DND-41 (cell line): ENCODE results near the gene FOSL1.
"Not testable (repeated sequence)": the region's sequence is repeated elsewhere in the genome, so short reads cannot be mapped to it uniquely, and the experiment has no call there.

ENCODE experiments used
- ATAC-seq: fragments of 200-7000 bp; cut with Tn5 transposase; 3 replicates; pipeline ENCODE4 v1.9.1; 2021; ENCODE audit warnings: low read depth; ENCODE audit not compliant: insufficient read depth
- DNase-seq: peaks from one replicate; pipeline ENCODE4 v3.0.0-alpha.2; 2020
- H2AFZ ChIP-seq: 2 replicates; pipeline ENCODE4 v1.6.0; 2012; ENCODE audit warnings: low read depth, low read length
- H3K27ac ChIP-seq: 2 replicates; pipeline ENCODE4 v1.5.1; 2012; ENCODE audit warnings: low read length, inconsistent platforms
- H3K27me3 ChIP-seq: fragments of 200-600 bp; sonication (generic); 2 replicates; pipeline ENCODE4 v1.6.0; 2012; ENCODE audit warnings: low read length, mild to moderate bottlenecking, inconsistent platforms; ENCODE audit not compliant: insufficient read depth, poor library complexity
- H3K36me3 ChIP-seq: 2 replicates; pipeline ENCODE4 v1.5.1; 2012; ENCODE audit warnings: low read length, inconsistent platforms; ENCODE audit not compliant: insufficient read depth
- H3K4me1 ChIP-seq: 2 replicates; pipeline ENCODE4 v1.5.1; 2012; ENCODE audit warnings: mild to moderate bottlenecking, low read length; ENCODE audit not compliant: insufficient read depth
- H3K4me2 ChIP-seq: 2 replicates; pipeline ENCODE4 v1.6.0; 2012; ENCODE audit warnings: mild to moderate bottlenecking, moderate library complexity, low read length, inconsistent platforms; ENCODE audit not compliant: insufficient read depth
- H3K4me3 ChIP-seq, 2 experiments: fragments of 200-600 bp in 1 of 2; shearing (Covaris generic) in 1 of 2; 2 replicates each; pipeline ENCODE4 v1.5.1; 2012 to 2016; ENCODE audit warnings: inconsistent platforms in 2 of 2, low read length in 2 of 2, mild to moderate bottlenecking in 2 of 2, low read depth in 1 of 2, moderate library complexity in 1 of 2
- H3K79me2 ChIP-seq: 2 replicates; pipeline ENCODE4 v1.6.0; 2012; ENCODE audit warnings: low read length, inconsistent platforms; ENCODE audit not compliant: insufficient read depth
- H3K9ac ChIP-seq: 2 replicates; pipeline ENCODE4 v1.6.0; 2012; ENCODE audit warnings: low read depth, mild to moderate bottlenecking, inconsistent platforms, low read length, moderate library complexity
- H3K9me3 ChIP-seq: 2 replicates; pipeline ENCODE4 v1.5.1; 2012; ENCODE audit warnings: low read length, moderate library complexity, mild to moderate bottlenecking, inconsistent platforms; ENCODE audit not compliant: insufficient read depth, severe bottlenecking
- H4K20me1 ChIP-seq: 2 replicates; pipeline ENCODE4 v1.6.0; 2012; ENCODE audit warnings: low read length; ENCODE audit not compliant: insufficient read depth
- CTCF ChIP-seq: IDR thresholded peaks from 2 replicates; pipeline ENCODE4 v1.5.1; 2012; ENCODE audit warnings: borderline replicate concordance, low read length, moderate library complexity, mild to moderate bottlenecking; ENCODE audit not compliant: poor library complexity, severe bottlenecking; ENCODE audit errors: extremely low read depth
- EZH2 ChIP-seq: IDR thresholded peaks from 3 replicates; pipeline ENCODE4 v1.6.1; 2012; ENCODE audit warnings: borderline replicate concordance, low read depth, mild to moderate bottlenecking, moderate library complexity, low read length, inconsistent platforms; ENCODE audit not compliant: severe bottlenecking

FOSL1 gene

GRCh38 chr11:65849771-65850216 is 50.4 kb downstream of the FOSL1 start:
- H3K4me3 ChIP-seq = no peak overlapping the region
- H2AFZ ChIP-seq = no peak overlapping the region
- no peaks in the 10 kb centered on the region for H3K9me3 ChIP-seq
- no peaks in the 10 kb centered on the region for H3K4me1 ChIP-seq
- TF ChIP-seq EZH2 = no peak
- TF ChIP-seq CTCF = no peak
- H3K27me3 ChIP-seq = no peaks in the 10 kb centered on the region
- no peak overlapping the region for H3K4me2 ChIP-seq
- H4K20me1 ChIP-seq = peaks cover 41% of the 10 kb centered on the region
- no peak for DNase-seq
- H3K79me2 ChIP-seq = peaks cover 9% of the 10 kb centered on the region
- no peak overlapping the region for H3K9ac ChIP-seq
- peaks cover 36% of the 10 kb centered on the region for H3K36me3 ChIP-seq
- H3K27ac ChIP-seq = no peak overlapping the region
- ATAC-seq = no peak

DNA sequence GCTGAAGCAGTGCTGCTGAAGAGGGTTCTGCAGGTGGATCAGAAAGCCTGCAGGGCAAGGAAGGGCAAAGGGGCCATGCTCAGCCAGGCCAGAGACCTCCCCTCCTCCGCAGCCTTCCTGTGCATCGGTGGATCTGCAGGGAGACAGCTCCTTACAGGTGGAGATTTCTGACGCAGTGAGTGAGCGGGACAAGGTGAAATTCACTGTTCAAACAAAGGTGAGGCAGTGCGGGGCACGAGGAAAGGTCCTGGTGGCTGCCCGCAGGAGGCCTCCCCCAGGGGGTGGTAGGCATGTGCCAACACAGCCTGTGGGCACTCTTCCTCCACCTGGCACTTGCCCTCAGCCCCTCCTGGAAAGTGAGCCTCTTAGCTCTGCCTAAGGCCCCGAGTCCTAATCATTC is 50.8 kb downstream of the FOSL1 start:
- Histone ChIP-seq H3K9ac (no peak overlapping the region), H3K9me3 (no peaks in the 10 kb centered on the region), H3K4me2 (no peak overlapping the region), H3K4me1 (no peaks in the 10 kb centered on the region), H3K36me3 (peaks cover 31% of the 10 kb centered on the region), H3K79me2 (peaks cover 5% of the 10 kb centered on the region), H2AFZ (no peak overlapping the region), H3K4me3 (no peak overlapping the region), H4K20me1 (peaks cover 37% of the 10 kb centered on the region), H3K27me3 (no peaks in the 10 kb centered on the region), H3K27ac (no peak overlapping the region)
- ATAC-seq (no peak), DNase-seq (no peak)
- no peak for TF ChIP-seq CTCF
- TF ChIP-seq EZH2 = no peak

DNA sequence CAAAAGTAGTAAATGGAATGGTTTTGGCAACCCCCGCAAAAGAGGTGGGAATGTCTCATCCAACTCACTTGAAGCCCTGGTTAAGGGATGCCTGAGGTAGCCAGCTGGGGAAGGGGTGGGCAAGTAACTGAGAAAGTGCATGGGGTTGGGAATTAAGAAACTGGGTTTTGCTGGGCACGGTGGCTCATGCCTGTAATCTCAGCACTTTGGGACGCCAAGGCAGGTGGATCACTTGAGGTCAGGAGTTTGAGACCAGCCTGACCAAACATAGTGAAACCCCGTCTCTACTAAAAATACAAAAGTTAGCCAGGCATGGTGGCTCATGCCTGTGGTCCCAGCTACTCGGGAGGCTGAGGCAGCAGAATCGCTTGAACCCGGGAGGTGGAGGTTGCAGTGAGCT is 51.5 kb downstream of the FOSL1 start:
- H3K4me3 ChIP-seq, H3K27ac ChIP-seq, H3K9ac ChIP-seq, H3K9me3 ChIP-seq, DNase-seq, H2AFZ ChIP-seq, H3K27me3 ChIP-seq, H3K4me2 ChIP-seq, ATAC-seq, H3K4me1 ChIP-seq, H3K79me2 ChIP-seq: not testable (repeated sequence)
- H4K20me1 ChIP-seq = peaks cover 30% of the 10 kb centered on the region
- H3K36me3 ChIP-seq = peaks cover 25% of the 10 kb centered on the region

GRCh38 chr11:65847746-65848145 is 52.4 kb downstream of the FOSL1 start:
- no peak overlapping the region for H3K4me2 ChIP-seq
- H3K79me2 ChIP-seq = no peaks in the 10 kb centered on the region
- DNase-seq = no peak
- H3K4me1 ChIP-seq = no peaks in the 10 kb centered on the region
- peaks cover 15% of the 10 kb centered on the region for H3K36me3 ChIP-seq
- no peak for ATAC-seq
- H3K27me3 ChIP-seq = no peaks in the 10 kb centered on the region
- H3K27ac ChIP-seq = no peak overlapping the region
- no peak overlapping the region for H3K4me3 ChIP-seq
- H3K9ac ChIP-seq = no peak overlapping the region
- H2AFZ ChIP-seq = no peak overlapping the region
- no peaks in the 10 kb centered on the region for H3K9me3 ChIP-seq
- peaks cover 20% of the 10 kb centered on the region; the same call in 1 of the 2 replicates for H4K20me1 ChIP-seq
- TF ChIP-seq EZH2 = no peak
- TF ChIP-seq CTCF = no peak
